OCI-LY1 (cell line): ENCODE data around the gene LAMP1.

ENCODE experiments used
- H2AFZ ChIP-seq: fragments of 200-600 bp; sonication (generic), shearing (Covaris generic); 2 replicates; pipeline ENCODE4 v1.6.0; 2014; ENCODE audit warnings: antibody characterized with exemption, mild to moderate bottlenecking, low read length
- H3F3A ChIP-seq: fragments of 200-600 bp; sonication (generic), shearing (Covaris generic); 2 replicates; pipeline ENCODE4 v1.6.0; 2014; ENCODE audit warnings: mild to moderate bottlenecking, antibody characterized with exemption, low read length, moderate library complexity; ENCODE audit not compliant: insufficient read depth
- H3K27ac ChIP-seq: fragments of 200-600 bp; sonication (generic); 2 replicates; pipeline ENCODE4 v1.5.1; 2014; ENCODE audit warnings: low read length, mixed run types, mild to moderate bottlenecking, low read depth; ENCODE audit not compliant: poor library complexity, severe bottlenecking
- H3K27me3 ChIP-seq: fragments of 200-600 bp; sonication (generic); 2 replicates; pipeline ENCODE4 v1.6.0; 2014; ENCODE audit warnings: antibody characterized with exemption, mild to moderate bottlenecking, low read length, moderate library complexity; ENCODE audit not compliant: insufficient read depth
- H3K36me3 ChIP-seq: fragments of 200-600 bp; sonication (generic); 2 replicates; pipeline ENCODE4 v1.6.1; 2014; ENCODE audit warnings: mild to moderate bottlenecking, antibody characterized with exemption, low read length, moderate library complexity, mixed read lengths; ENCODE audit not compliant: insufficient read depth
- H3K4me1 ChIP-seq: fragments of 200-600 bp; sonication (generic); 2 replicates; pipeline ENCODE4 v1.5.1; 2014; ENCODE audit warnings: mild to moderate bottlenecking, low read length, moderate library complexity; ENCODE audit not compliant: insufficient read depth, severe bottlenecking
- H3K4me2 ChIP-seq: fragments of 200-600 bp; sonication (generic), shearing (Covaris generic); 2 replicates; pipeline ENCODE4 v1.6.1; 2014; ENCODE audit warnings: low read length
- H3K4me3 ChIP-seq: fragments of 200-600 bp; sonication (generic); 2 replicates; pipeline ENCODE4 v1.5.1; 2014; ENCODE audit warnings: low read length, low read depth, mild to moderate bottlenecking, mixed read lengths; ENCODE audit not compliant: poor library complexity, severe bottlenecking
- H3K79me2 ChIP-seq: fragments of 200-600 bp; shearing (Covaris generic); 2 replicates; pipeline ENCODE4 v1.6.1; 2016; ENCODE audit warnings: mixed run types, low read length, mixed read lengths; ENCODE audit not compliant: insufficient read depth
- H3K9ac ChIP-seq: fragments of 200-600 bp; sonication (generic), shearing (Covaris generic); 2 replicates; pipeline ENCODE4 v1.6.1; 2014; ENCODE audit warnings: mild to moderate bottlenecking, low read length, mixed read lengths
- H3K9me2 ChIP-seq: fragments of 200-600 bp; sonication (generic), shearing (Covaris generic); 2 replicates; pipeline ENCODE4 v1.6.1; 2014; ENCODE audit warnings: low read depth, mild to moderate bottlenecking, low read length, mixed read lengths
- H3K9me3 ChIP-seq: fragments of 200-600 bp; shearing (Covaris generic); 2 replicates; pipeline ENCODE4 v1.6.1; 2014; ENCODE audit warnings: low read length, mixed read lengths
- H4K20me1 ChIP-seq: fragments of 200-600 bp; sonication (generic), shearing (Covaris generic); 2 replicates; pipeline ENCODE4 v1.6.0; 2016; ENCODE audit warnings: mild to moderate bottlenecking, low read length; ENCODE audit not compliant: insufficient read depth
- CTCF ChIP-seq: fragments of 200-600 bp; sonication (generic), shearing (Covaris generic); IDR thresholded peaks from 2 replicates; pipeline ENCODE4 v1.5.1; 2017; ENCODE audit warnings: mild to moderate bottlenecking, antibody characterized with exemption, low read length, moderate library complexity, mixed read lengths
- EZH2 ChIP-seq: fragments of 200-600 bp; sonication (generic), shearing (Covaris generic); IDR thresholded peaks from 2 replicates; pipeline ENCODE4 v1.8.0; 2017; ENCODE audit warnings: borderline replicate concordance, mixed run types, mild to moderate bottlenecking, antibody characterized with exemption, low read length, moderate library complexity, mixed read lengths

LAMP1 gene

GRCh38 chr13:113353254-113353653, 56.2 kb downstream of the LAMP1 start:
- Histone ChIP-seq H3K27ac (no peak overlapping the region), H3F3A (no peaks in the 10 kb centered on the region), H3K4me3 (no peak overlapping the region), H3K27me3 (peaks cover 15% of the 10 kb centered on the region; the same call in 1 of the 2 replicates), H3K9me2 (no peaks in the 10 kb centered on the region), H4K20me1 (no peaks in the 10 kb centered on the region), H3K4me2 (no peak overlapping the region), H3K4me1 (no peaks in the 10 kb centered on the region), H2AFZ (no peak overlapping the region), H3K36me3 (no peaks in the 10 kb centered on the region), H3K9ac (no peak overlapping the region), H3K79me2 (no peaks in the 10 kb centered on the region), H3K9me3 (0 out of 2 replicates have a peak, but pooled peaks cover 4% of the 10 kb centered on the region)
- TF ChIP-seq EZH2 (no peak), CTCF (no peak)

GRCh38 chr13:113354831-113355610, 58.0 kb downstream of the LAMP1 start:
- H3K9me2 ChIP-seq: no peaks in the 10 kb centered on the region
- no peaks in the 10 kb centered on the region for H3K4me1 ChIP-seq
- no peaks in the 10 kb centered on the region for H3F3A ChIP-seq
- peaks cover 9% of the 10 kb centered on the region; the same call in 1 of the 2 replicates for H3K27me3 ChIP-seq
- H3K9ac ChIP-seq: no peak overlapping the region
- no peak for TF ChIP-seq CTCF
- no peak for TF ChIP-seq EZH2
- H3K9me3 ChIP-seq: 0 out of 2 replicates have a peak, but pooled peaks cover 4% of the 10 kb centered on the region
- H3K27ac ChIP-seq: no peak overlapping the region
- H3K36me3 ChIP-seq: no peaks in the 10 kb centered on the region
- H3K4me3 ChIP-seq: no peak overlapping the region
- H2AFZ ChIP-seq: no peak overlapping the region
- no peak overlapping the region for H3K4me2 ChIP-seq
- no peaks in the 10 kb centered on the region for H4K20me1 ChIP-seq
- no peaks in the 10 kb centered on the region for H3K79me2 ChIP-seq

GRCh38 chr13:113355621-113356020, 58.6 kb downstream of the LAMP1 start:
- Histone ChIP-seq H3K27me3 (peaks cover 9% of the 10 kb centered on the region; the same call in 1 of the 2 replicates), H2AFZ (no peak overlapping the region), H3K9me2 (no peaks in the 10 kb centered on the region), H3K4me1 (no peaks in the 10 kb centered on the region), H3K27ac (no peak overlapping the region), H3K36me3 (no peaks in the 10 kb centered on the region), H4K20me1 (no peaks in the 10 kb centered on the region), H3F3A (no peaks in the 10 kb centered on the region), H3K9ac (no peak overlapping the region), H3K4me3 (no peak overlapping the region), H3K9me3 (0 out of 2 replicates have a peak, but pooled peaks cover 4% of the 10 kb centered on the region), H3K4me2 (no peak overlapping the region), H3K79me2 (no peaks in the 10 kb centered on the region)
- TF ChIP-seq CTCF: no peak
- no peak for TF ChIP-seq EZH2
